HG03442 (cell line): ENCODE results near the gene CDC14A.

Experiments used
- ATAC-seq: cut with Tn5 transposase; IDR thresholded peaks from one replicate; pipeline ENCODE4 v1.9.1; 2021; ENCODE audit warnings: mild to moderate bottlenecking, moderate library complexity; ENCODE audit not compliant: unreplicated experiment

CDC14A gene

GRCh38 chr1:100479620-100480338 is 127.5 kb downstream of the CDC14A start:
- no peak for ATAC-seq

DNA sequence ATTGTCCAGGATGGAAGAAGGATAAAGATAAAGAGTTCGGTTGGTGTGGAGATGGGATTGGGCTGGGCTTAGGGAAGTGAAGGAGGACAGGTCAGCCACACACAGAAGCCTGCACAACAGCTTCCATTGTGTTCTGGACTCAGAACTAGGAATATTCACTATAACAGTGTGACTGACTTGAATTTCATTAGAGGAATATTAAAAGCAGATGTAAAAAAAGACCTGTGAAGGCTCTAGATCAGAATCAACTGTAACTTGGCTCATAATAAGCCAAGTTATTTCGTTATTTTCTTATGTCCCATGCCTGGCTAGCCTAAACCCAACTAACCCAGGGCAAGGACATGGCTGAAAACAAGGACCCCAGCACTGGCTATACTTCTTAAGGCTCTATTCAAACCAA is 129.0 kb downstream of the CDC14A start:
- no peak for ATAC-seq

DNA sequence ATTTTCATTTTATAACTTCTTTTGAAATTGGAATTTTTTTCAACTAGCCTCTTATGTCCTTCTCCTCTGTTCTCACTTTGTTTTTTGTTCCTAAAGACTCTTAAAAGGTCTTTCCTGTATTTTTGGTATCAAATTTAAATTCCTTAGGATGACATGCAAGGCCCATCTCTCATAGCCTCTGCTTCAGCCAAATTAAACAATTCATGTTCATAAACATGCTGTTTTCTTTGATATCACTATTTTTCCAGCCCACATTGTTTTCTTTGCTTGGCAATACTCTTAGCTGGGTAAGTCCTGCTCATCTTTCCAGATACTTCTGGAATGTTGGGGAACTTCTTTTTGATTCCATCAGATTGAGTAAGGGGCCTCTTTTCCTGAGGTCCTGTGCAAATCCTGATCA is 129.9 kb downstream of the CDC14A start:
- no peak for ATAC-seq

GRCh38 chr1:100482748-100483147 is 130.4 kb downstream of the CDC14A start:
- ATAC-seq: no peak

DNA sequence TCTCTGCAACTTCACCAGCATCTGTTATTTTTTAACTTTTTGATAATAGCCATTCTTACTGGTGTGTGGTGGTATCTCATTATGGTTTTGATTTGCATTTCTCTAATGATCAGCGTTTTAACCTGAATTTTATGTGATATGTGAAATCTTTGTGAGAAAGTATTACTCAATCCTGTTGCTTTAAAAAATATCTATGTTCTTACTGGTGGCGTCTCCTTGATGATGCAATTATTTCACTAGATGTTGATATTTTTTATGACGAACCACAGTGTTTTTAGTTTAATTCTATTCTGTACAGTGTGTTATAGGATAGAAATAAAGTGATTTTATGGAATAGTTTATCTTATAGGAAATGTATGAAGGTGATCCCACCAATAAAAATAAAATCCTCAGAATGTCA is 130.9 kb downstream of the CDC14A start:
- no peak for ATAC-seq

DNA sequence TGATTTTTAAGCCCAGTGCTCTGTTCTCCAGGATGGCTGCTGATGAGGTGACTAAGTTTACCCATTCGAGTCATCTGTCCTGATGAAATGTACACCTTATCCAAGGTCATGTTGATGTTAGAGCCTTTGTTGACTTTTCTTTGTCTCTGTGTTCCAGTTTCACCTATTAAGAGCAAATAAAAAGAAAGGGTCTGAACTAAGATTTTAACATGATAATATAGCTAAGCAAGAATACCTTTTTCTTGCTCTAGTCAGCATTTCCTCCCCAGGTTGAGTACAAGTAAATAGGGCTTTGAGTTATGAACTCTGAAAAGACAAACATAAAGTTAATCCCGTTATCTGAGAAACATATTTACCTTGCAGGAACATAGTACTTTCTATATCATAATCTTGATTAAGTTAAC is 133.6 kb downstream of the CDC14A start:
- ATAC-seq: no peak

- no peak for ATAC-seq
Observed at GRCh38 chr1:100494393-100495084, 142.2 kb downstream of the CDC14A start.

- no peak for ATAC-seq
Observed at GRCh38 chr1:100496896-100497295, 144.6 kb downstream of the CDC14A start.

GRCh38 chr1:100497796-100498195 is 145.5 kb downstream of the CDC14A start:
- ATAC-seq: no peak

- no peak for ATAC-seq
Observed at GRCh38 chr1:100499194-100499811, 147.0 kb downstream of the CDC14A start.

DNA sequence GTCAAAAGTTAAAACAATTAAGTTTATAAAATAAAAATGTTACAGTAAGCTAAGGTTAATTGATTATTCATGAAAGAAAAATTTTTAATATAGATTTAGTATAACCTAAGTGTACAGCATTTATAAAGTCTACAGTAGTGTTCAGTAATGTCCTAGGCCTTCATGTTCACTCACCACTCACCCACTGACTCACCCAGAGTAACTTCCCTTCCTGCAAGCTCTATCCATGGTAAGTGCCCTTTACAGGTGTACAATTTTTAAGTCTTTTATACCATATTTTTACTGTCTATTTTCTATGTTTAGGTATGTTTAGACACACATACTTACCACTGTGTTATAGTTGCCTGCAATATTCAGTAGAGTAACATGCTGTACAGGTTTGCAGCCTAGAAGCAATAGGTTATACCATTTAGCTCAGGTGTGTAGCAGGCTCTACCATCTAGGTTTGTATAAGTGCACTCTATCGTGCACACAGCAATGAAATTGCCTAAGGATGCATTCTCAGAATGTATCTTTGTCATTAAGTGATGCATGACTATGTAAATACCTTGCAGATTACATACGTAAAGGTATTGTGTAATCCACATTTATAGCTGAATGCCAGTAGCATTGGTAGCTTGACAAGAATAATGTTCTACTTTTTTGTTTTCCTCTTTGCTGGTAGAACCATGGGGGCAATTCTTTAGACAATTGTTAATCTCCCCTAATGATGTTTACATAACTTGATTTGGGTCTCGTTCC is 149.9 kb downstream of the CDC14A start:
- no peak for ATAC-seq

GRCh38 chr1:100506217-100506616 is 153.9 kb downstream of the CDC14A start:
- ATAC-seq: no peak

DNA sequence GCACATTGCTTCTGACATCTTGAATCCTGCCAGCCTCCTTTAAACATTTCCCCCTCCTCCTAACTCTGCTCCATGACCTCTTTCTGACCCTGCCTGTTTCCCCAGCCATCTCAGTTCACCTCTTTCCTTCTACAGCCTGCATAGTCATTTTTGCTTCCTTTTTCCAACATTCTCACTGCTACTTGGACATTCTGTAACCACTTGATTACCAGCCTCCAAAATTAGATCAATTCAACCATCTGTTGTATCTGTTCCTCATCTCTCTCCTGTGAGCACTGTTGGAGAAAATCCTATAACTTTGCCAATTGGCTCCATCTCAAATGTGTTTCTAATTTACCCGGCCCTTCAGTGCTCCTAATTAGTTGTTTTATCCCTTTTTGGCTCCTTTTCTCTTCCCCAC is 158.1 kb downstream of the CDC14A start:
- ATAC-seq: no peak

GRCh38 chr1:100511058-100511457 is 158.8 kb downstream of the CDC14A start:
- no peak for ATAC-seq

DNA sequence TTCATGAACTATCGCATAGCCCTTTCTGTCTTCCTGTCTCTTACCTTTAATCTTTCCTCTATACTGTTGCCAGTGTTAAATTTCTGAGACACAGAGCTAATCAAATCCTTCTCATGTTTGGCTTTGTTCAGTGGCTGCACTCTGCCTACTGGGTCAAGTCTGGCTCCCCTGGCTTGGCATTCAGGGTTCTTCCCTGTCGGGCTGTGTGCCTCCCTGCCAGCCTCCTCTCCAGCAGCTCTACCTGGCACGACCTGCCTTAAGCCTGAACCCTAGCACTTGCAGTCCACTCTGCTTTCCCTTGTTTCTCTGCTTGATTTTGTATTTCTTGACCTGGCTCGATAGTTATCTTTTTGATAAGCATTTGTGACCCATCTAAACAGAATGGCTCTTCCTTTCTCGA is 159.5 kb downstream of the CDC14A start:
- no peak for ATAC-seq

DNA sequence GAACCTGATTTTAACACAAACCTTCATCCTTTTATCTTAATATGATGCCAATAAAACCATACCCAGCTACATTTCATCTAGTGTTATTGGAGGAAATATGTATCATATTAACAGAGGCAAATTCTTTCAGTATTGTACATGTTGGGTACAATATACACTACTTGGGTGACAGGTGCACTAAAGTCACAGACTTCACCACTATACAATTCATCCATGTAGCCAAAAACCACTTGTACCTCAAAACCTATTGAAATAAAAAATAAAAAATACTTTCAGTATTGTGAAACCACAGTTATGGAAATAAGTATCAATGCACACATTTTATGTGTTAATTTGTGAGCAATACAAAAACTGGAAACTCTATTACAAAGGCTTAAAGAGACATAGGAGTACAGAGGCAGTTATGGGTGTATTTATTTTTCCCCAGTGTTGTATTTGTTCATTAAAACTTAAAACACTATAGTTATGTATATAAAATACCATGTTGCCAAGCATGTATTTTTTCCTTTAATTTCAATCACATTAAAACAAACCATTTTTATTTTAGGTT is 160.6 kb downstream of the CDC14A start:
- ATAC-seq: no peak

- no peak for ATAC-seq
Observed at GRCh38 chr1:100516857-100517256, 164.6 kb downstream of the CDC14A start.

DNA sequence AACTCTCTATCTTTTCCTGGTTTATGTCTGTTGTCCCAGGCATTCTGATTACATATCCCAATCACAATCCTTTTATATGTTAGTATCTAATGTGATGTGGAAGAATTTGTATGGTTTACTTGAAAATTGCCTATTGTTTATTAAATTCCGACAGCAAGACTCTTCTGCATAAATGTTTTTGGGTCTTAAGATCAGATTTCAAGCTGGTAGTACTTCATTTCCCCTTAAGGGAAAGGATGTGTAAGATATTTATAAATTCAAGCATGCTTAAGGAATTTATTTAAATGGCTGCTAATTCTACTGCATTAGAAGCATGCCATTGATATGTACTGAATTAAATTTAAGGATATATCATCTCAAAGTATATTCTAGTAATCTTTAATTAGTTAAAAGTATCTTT is 165.2 kb downstream of the CDC14A start:
- ATAC-seq: no peak

- ATAC-seq: no peak
Observed at GRCh38 chr1:100518023-100518422, 165.7 kb downstream of the CDC14A start.

DNA sequence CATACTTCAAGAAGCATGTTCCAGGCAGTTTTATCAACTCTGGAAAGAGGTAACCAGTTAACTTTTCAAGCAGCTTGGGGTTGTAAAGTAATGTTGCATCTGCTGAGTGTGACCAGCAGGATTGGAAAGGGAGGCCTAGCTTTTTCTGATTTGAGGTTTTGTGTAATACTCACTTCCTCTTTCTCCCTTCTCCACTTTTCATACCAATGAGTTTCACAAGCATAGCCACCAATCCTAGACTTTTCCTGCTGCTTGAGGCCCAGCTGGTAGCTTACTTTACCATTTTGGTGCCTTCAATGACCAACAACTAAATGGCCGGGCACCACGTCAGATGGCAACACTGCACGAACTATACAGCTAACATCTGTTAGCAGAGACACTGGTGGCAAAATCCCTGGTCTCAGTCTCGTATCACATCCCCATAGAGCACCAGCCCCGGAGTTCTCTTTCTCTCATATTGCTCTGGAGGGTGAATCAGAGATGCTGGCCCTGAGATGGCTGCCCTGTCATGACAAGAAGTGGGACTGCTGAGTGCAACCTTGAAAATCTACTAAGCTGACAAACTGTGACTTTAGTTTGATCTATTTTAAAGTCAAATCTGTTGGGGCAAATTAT is 170.8 kb downstream of the CDC14A start:
- ATAC-seq: peak; percentile 95

GRCh38 chr1:100524355-100524754 is 172.0 kb downstream of the CDC14A start:
- no peak for ATAC-seq
